GM18909 (cell line): ENCODE results near the gene HPCAL1.

Experiments
- ATAC-seq: cut with Tn5 transposase; IDR thresholded peaks from one replicate; pipeline ENCODE4 v1.9.1; 2021; ENCODE audit warnings: mild to moderate bottlenecking; ENCODE audit not compliant: unreplicated experiment, poor library complexity

Gene HPCAL1

DNA sequence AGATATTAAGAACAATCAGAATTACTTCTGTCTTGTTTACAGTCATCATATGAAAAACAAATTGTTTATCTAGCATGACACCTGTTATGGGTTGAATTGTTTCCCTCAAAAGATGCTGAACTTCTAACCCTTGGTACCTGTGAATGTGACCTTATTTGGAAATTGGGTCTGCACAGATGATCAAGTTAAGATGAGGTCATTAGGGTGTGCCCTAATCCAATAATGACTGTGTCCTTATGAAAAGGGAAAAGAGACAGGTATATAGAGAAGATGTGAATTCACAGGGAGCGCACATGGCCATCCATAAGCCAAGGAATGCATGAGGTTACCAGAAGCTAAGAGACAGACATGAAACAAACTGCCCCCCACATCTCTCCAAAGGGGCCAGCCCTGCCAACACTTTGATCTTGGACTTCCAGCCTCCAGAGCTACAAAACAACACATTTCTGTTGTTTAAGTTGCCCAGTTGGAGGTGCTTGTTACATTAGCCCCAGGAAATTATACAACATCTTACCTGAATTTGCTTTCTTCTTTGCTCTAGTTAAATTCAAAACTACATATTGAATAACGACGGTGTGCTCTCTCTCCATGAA is 2.3 kb upstream of the HPCAL1 start:
- ATAC-seq = no peak

GRCh38 chr2:10300997-10301940 is 1.4 kb upstream of the HPCAL1 start:
- no peak for ATAC-seq

- ATAC-seq = no peak
These were observed 694 bp upstream of the HPCAL1 start for GRCh38 chr2:10301941-10302478.

GRCh38 chr2:10303181-10303693 is 533 bp downstream of the HPCAL1 start:
- peak; percentile 13 for ATAC-seq

DNA sequence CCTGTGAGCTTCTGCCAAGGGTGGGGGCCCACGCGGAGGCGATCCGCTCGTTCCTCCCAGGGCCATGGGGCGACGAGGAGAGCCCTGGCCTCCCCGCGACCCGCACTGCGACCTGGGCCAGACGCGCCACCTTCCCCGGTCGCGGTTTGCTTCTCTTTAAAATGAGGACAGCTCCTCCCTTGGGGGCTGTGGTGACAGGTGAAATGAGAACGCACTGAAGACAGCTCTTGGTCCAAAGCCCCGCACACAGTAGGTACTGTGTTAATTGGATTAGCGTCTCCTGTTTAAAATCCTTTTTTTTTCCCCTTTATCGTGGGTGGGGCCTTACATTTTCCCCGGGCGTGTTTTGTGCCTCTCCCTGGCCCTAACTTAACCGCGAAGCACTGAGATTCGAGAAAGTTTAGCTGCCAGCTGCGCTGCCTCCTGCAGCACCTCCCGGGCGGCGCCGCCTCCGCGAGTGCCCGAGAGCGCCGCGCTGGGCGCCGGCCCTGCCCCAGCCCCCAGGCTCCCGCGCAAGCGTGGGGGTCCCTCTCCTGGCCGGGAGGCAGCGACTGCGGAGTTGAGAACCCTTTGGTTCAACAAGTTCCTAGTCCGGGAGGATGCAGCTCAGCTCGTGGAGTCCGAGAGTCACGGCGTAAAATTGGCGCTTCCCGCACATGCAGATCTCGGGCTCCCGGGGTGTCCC is 1.1 kb downstream of the HPCAL1 start:
- ATAC-seq = peak; percentile 29

GRCh38 chr2:10304458-10305253 is 2.0 kb downstream of the HPCAL1 start:
- no peak for ATAC-seq

DNA sequence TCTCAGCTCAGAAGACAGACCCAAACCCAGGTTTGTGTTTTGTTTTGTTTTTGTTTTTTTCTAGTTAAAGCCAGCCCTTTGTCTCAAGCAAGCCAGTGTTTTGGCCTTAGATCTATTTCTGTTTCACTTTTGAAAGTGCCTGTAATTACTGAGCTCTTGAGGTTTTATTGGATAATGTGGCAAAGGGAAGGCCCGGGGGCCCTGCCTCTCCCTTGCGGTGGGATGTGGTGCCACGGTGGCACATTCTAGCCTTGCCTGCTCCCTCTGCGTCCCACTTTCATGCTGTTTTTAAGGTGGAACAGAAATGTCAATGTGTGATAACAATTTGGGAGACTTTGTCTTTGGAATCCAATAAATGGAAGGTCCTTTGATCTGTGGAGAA is 2.5 kb downstream of the HPCAL1 start:
- ATAC-seq = no peak

DNA sequence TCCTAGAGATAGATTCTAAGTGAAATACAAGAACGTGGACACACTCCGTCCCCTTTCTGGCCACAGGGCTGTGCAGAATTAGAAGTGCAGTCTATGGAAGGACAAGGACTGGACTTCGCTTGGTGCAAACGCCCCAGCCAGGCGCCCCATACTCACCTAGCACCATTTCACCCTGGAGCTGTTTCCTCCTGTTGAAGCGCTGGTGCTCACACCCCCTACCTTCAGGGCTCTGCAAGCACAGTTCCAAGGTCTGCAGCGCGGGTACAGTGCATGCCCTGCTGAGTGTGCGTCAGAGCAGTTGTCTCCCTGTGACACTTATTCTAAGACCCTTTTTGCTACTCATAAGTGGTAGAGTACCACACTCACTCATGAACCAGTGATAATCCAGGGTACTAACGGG is 3.0 kb downstream of the HPCAL1 start:
- ATAC-seq = no peak

- ATAC-seq = no peak
These were observed 4.3 kb downstream of the HPCAL1 start for GRCh38 chr2:10306901-10307463.

DNA sequence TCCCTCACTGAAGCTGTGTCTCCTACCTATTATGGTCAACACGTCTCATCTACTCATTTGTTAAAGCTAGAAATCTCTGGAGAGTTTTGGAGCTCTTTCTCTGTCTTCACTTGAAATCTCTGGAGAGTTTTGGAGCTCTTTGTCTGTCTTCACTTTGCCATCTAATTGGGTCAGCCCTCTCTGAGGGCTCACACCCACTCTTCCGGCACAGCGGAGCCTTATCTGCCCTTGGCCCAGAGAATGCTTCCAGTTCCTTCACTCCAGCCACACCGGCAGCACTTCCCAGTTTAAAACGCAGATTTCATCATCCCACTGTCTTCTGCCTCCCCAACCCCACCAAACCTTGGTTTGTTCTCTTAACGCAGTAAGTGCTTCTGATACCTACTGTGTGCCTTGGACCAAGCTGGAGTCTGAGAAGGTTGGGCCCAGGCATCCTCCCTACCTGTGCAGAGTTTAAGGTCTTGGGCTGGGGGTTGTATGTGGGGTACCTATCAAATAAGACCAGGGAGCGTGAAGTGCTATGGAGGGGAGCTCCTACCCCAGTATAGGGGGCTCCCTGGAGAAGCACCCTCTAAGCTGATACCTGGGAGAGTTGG is 5.0 kb downstream of the HPCAL1 start:
- ATAC-seq = no peak

DNA sequence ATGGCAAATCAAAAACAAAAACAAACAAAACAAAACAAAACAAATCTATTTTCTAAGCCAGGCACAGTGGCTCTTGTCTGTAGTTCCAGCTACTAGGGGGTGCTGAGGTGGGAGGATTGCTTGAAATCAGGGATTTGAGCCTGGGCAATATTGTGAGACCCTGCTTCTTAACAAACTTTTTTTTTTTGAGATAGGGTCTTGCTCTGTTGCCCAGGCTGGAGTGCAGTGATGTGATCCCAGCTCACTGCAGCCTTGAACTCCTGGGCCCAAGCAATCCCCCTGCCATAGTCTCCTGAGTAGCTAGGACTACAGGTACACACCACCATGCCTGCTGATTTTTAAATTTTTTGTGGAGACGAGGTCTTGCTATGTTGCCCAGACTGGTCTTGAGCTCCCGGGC is 6.2 kb downstream of the HPCAL1 start:
- no peak for ATAC-seq

DNA sequence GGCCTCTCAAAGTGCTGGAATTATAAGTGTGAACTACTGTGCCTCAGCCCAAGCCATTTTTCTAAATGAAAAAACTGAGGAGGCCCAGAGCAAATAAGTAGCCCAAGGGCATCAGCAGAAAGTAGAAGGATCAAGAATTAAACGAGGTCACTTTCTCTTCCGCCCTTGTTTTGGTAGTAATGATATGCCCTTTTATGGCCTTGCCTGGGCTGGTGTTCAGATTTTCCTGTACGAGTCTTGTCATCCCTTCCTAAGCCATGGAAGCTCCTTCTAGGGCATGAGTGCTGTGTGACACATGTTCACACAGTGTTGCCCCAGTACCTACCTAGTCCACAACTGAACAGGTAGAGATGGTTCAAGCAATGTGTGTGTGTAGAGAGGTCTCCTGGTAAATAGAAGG is 6.6 kb downstream of the HPCAL1 start:
- no peak for ATAC-seq

DNA sequence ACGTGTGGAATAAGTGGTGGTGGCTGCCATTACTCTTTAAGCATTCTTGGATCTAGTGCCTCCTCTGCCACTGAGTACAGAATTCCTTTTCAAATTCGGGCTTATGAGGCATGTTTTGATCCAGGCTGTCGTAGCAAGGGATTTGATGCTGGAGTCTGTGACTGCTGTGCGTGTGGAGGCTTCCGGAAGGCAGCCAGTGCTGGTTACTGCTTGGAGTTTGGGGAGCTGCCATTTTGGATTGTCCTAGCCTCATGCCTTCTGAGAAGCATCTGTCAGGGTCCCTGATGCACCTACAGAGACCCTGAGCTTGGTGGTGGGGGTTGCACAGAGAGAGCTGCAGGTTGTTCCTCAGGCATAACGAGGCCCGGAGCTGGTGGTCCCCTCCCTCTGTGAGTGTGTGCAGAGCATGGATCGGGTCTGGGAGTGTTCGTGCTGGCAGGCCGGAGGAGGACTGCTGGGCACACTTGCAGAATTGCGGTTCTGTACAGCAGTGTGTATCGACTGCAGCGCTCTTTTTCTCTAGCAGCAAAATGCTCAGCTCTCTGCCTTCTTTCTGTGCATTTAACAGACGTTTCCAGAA is 7.7 kb downstream of the HPCAL1 start:
- ATAC-seq = no peak

DNA sequence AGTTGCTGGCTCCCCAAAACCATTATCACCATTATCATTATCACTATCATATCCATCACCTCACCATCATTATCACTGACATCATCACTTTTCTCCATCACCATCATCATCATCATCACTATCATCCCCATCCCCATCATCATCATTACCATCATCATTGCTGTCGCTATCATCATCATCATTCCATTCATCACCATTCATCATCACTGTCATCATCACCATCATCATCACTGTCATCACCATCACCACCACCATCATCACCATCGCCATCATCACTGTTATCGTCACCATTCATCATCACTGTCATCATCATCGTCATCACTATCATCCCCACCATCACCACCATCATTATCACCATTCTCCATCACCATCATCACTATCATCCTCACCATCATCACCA is 9.0 kb downstream of the HPCAL1 start:
- no peak for ATAC-seq

GRCh38 chr2:10312437-10312957 is 9.8 kb downstream of the HPCAL1 start:
- ATAC-seq = no peak

GRCh38 chr2:10316336-10316735 is 13.6 kb downstream of the HPCAL1 start:
- no peak for ATAC-seq

DNA sequence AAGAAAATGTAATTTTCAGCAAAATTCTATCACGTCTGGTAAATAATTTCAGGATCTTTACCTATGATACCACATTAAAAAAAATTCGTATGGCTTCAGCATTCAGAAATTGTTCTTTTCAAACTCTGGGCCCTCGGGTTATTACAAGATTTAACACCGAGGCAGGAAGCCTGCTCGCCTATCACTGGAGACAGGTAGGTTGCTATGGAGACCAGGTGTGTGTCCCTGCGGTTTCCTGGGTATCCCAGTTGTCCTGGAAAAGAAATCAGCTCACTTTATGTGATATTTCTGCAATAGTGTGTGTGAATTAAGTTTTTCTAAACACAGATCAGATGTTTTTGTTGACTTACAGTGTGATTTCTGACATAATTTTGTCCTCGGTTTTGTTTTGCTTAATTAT is 14.2 kb downstream of the HPCAL1 start:
- ATAC-seq = no peak

GRCh38 chr2:10317646-10318045 is 14.9 kb downstream of the HPCAL1 start:
- ATAC-seq = no peak

- no peak for ATAC-seq
These were observed 15.6 kb downstream of the HPCAL1 start for GRCh38 chr2:10318345-10318744.
